HUES48 (cell line): Measurements from ENCODE around the gene SP100.

Source experiments
- H3K27ac ChIP-seq: one replicate; pipeline ENCODE4 v1.7.0; 2013; ENCODE audit warnings: low read depth, low read length, inconsistent platforms
- H3K27me3 ChIP-seq: 2 replicates; pipeline ENCODE4 v1.6.1; 2013; ENCODE audit warnings: mild to moderate bottlenecking, low read length; ENCODE audit not compliant: control insufficient read depth, insufficient read depth
- H3K36me3 ChIP-seq: 2 replicates; pipeline ENCODE4 v1.6.1; 2013; ENCODE audit warnings: low read length; ENCODE audit not compliant: control insufficient read depth, insufficient read depth
- H3K4me1 ChIP-seq: 2 replicates; pipeline ENCODE4 v1.6.1; 2013; ENCODE audit warnings: mild to moderate bottlenecking, low read length; ENCODE audit not compliant: control insufficient read depth, insufficient read depth
- H3K4me3 ChIP-seq: 2 replicates; pipeline ENCODE4 v1.5.1; 2013; ENCODE audit warnings: mild to moderate bottlenecking, low read depth, low read length
- H3K9ac ChIP-seq: 2 replicates; pipeline ENCODE4 v1.6.1; 2013; ENCODE audit warnings: mild to moderate bottlenecking, low read depth, low read length, moderate library complexity
- H3K9me3 ChIP-seq: 2 replicates; pipeline ENCODE4 v1.6.1; 2013; ENCODE audit warnings: low read length; ENCODE audit not compliant: control insufficient read depth, insufficient read depth

SP100 gene

GRCh38 chr2:230498506-230499107, 82.6 kb downstream of the SP100 start:
- H3K9me3 ChIP-seq, result no peaks in the 10 kb centered on the region
- no peaks in the 10 kb centered on the region for H3K36me3 ChIP-seq
- 0 out of 2 replicates have a peak, but pooled peaks cover 3% of the 10 kb centered on the region for H3K4me1 ChIP-seq
- H3K9ac ChIP-seq, result no peak overlapping the region
- no peak overlapping the region for H3K27ac ChIP-seq
- H3K4me3 ChIP-seq, result no peak overlapping the region
- no peaks in the 10 kb centered on the region for H3K27me3 ChIP-seq

- no peak overlapping the region for H3K4me3 ChIP-seq
- 0 out of 2 replicates have a peak, but pooled peaks cover 3% of the 10 kb centered on the region for H3K4me1 ChIP-seq
- H3K27me3 ChIP-seq, result no peaks in the 10 kb centered on the region
- no peak overlapping the region for H3K9ac ChIP-seq
- H3K36me3 ChIP-seq, result no peaks in the 10 kb centered on the region
- no peaks in the 10 kb centered on the region for H3K9me3 ChIP-seq
- H3K27ac ChIP-seq, result no peak overlapping the region
Measured at GRCh38 chr2:230502593-230502992, 86.6 kb downstream of the SP100 start.

GRCh38 chr2:230503798-230504197, 87.8 kb downstream of the SP100 start:
- no peaks in the 10 kb centered on the region for H3K36me3 ChIP-seq
- H3K9ac ChIP-seq, result no peak overlapping the region
- no peaks in the 10 kb centered on the region for H3K9me3 ChIP-seq
- no peaks in the 10 kb centered on the region for H3K27me3 ChIP-seq
- H3K4me3 ChIP-seq, result no peak overlapping the region
- H3K4me1 ChIP-seq, result 0 out of 2 replicates have a peak, but pooled peaks cover 3% of the 10 kb centered on the region
- no peak overlapping the region for H3K27ac ChIP-seq

- H3K9me3 ChIP-seq, result no peaks in the 10 kb centered on the region
- H3K27me3 ChIP-seq, result no peaks in the 10 kb centered on the region
- H3K4me1 ChIP-seq, result 0 out of 2 replicates have a peak, but pooled peaks cover 3% of the 10 kb centered on the region
- H3K27ac ChIP-seq, result no peak overlapping the region
- no peak overlapping the region for H3K9ac ChIP-seq
- no peak overlapping the region for H3K4me3 ChIP-seq
- H3K36me3 ChIP-seq, result no peaks in the 10 kb centered on the region
Measured at GRCh38 chr2:230505162-230505561, 89.2 kb downstream of the SP100 start.

- Histone ChIP-seq H3K27ac (no peak overlapping the region), H3K9ac (no peak overlapping the region), H3K9me3 (no peaks in the 10 kb centered on the region), H3K4me1 (no peaks in the 10 kb centered on the region), H3K36me3 (no peaks in the 10 kb centered on the region), H3K4me3 (no peak overlapping the region), H3K27me3 (no peaks in the 10 kb centered on the region)
Measured at GRCh38 chr2:230512955-230513748, 97.2 kb downstream of the SP100 start.

- Histone ChIP-seq H3K9ac (no peak overlapping the region), H3K27ac (no peak overlapping the region), H3K9me3 (peaks cover 27% of the 10 kb centered on the region), H3K27me3 (no peaks in the 10 kb centered on the region), H3K36me3 (no peaks in the 10 kb centered on the region), H3K4me3 (no peak overlapping the region), H3K4me1 (no peaks in the 10 kb centered on the region)
Measured at GRCh38 chr2:230520061-230520874, 104.3 kb downstream of the SP100 start.

GRCh38 chr2:230520875-230521155, 104.8 kb downstream of the SP100 start:
- H3K4me3 ChIP-seq, result no peak overlapping the region
- H3K27me3 ChIP-seq, result no peaks in the 10 kb centered on the region
- H3K27ac ChIP-seq, result no peak overlapping the region
- peaks cover 33% of the 10 kb centered on the region for H3K9me3 ChIP-seq
- H3K36me3 ChIP-seq, result no peaks in the 10 kb centered on the region
- no peaks in the 10 kb centered on the region for H3K4me1 ChIP-seq
- H3K9ac ChIP-seq, result no peak overlapping the region

GRCh38 chr2:230521386-230521785, 105.4 kb downstream of the SP100 start:
- H3K27ac ChIP-seq, result no peak overlapping the region
- peaks cover 36% of the 10 kb centered on the region for H3K9me3 ChIP-seq
- no peak overlapping the region for H3K4me3 ChIP-seq
- H3K36me3 ChIP-seq, result no peaks in the 10 kb centered on the region
- no peaks in the 10 kb centered on the region for H3K4me1 ChIP-seq
- H3K9ac ChIP-seq, result no peak overlapping the region
- no peaks in the 10 kb centered on the region for H3K27me3 ChIP-seq

GRCh38 chr2:230525682-230526081, 109.7 kb downstream of the SP100 start:
- Histone ChIP-seq H3K4me3 (no peak overlapping the region), H3K27me3 (no peaks in the 10 kb centered on the region), H3K36me3 (no peaks in the 10 kb centered on the region), H3K9ac (no peak overlapping the region), H3K4me1 (no peaks in the 10 kb centered on the region), H3K27ac (no peak overlapping the region), H3K9me3 (peaks cover 35% of the 10 kb centered on the region)

GRCh38 chr2:230537531-230537976, 121.6 kb downstream of the SP100 start:
- Histone ChIP-seq H3K27me3 (no peaks in the 10 kb centered on the region), H3K9ac (no peak overlapping the region)

GRCh38 chr2:230540332-230540731, 124.3 kb downstream of the SP100 start:
- no peaks in the 10 kb centered on the region for H3K9me3 ChIP-seq
- no peak overlapping the region for H3K4me3 ChIP-seq
- H3K4me1 ChIP-seq, result no peaks in the 10 kb centered on the region
- H3K27me3 ChIP-seq, result no peaks in the 10 kb centered on the region
- H3K27ac ChIP-seq, result no peak overlapping the region
- H3K9ac ChIP-seq, result no peak overlapping the region
- H3K36me3 ChIP-seq, result no peaks in the 10 kb centered on the region

More at GRCh38 chr2:230537531-230537976, 121.6 kb downstream of the SP100 start:
- no peaks in the 10 kb centered on the region for H3K9me3 ChIP-seq
- H3K4me3 ChIP-seq, result no peak overlapping the region
- no peak overlapping the region for H3K27ac ChIP-seq
- no peaks in the 10 kb centered on the region for H3K4me1 ChIP-seq
- H3K36me3 ChIP-seq, result no peaks in the 10 kb centered on the region
